Fibroblast of skin of left biceps (primary cell): ENCODE results near the gene DNMT3L.
"Not testable (repeated sequence)": the region's sequence is repeated elsewhere in the genome, so short reads cannot be mapped to it uniquely, and the experiment has no call there.

Experiments
- DNase-seq, 2 experiments: peaks; one replicate each; pipeline ENCODE4 v3.0.0-alpha.2; 2013; ENCODE audit warnings: low read depth in 2 of 2

Gene DNMT3L

DNA sequence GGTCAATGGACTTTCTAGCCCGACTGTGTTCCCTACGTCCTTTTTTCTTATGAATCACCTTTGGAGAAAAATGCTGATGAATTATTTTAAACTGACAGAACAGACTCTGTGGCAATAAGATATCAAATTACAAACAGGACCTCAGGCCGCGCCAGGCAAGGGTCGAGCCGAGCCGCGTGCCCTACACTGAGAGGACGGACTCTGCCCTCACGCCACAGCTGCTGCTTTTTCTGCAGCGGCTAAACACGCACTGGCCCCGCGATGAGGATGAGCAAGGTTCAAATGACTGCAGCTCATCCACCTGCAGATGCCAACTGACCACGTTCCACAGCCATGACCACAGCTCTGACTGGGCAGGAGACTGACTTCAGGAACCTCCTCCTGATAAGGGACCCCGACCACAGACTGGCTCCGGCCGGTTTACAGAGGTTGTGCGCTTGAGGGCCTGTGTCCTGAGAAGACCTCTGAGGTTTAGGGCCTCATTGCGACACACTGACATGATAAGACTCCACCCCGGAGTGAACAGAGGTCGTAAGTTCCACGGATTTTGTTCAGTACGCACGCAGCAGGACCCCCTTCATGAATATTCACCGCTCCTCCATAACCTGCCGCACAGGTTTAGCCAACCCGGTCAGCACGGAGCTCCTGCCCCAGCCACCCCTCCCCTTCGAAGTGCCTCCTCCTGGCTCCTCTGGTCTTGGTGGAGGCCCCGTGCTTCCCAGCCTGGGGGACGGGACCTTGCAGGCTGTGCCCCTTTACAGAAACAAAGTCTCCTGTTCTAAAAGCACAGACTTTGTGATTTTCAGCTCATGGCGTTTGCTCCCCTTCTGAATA lies 12.3 kb downstream of the DNMT3L start:
- DNase-seq = not testable (repeated sequence)

DNA sequence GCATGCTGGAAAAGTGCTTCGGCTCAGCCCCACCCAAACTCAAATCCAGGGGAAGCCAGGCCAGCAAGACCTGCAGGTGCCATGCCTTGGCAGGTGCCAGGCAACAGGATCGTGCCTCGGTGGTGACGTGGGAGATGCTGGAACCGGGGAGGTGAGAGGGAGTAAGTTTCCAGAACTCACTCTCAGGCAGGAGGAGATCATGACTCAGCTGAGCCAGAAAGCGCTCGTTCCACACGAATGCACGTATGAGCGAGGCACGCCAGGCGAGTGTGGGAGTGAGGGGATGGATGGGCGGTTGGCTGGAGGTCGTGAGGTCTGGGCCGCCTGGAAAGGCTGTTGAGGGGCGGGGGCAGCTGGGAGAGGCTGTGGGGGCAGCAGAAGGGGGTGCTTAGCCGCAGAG lies 13.8 kb downstream of the DNMT3L start:
- DNase-seq = not testable (repeated sequence)

DNA sequence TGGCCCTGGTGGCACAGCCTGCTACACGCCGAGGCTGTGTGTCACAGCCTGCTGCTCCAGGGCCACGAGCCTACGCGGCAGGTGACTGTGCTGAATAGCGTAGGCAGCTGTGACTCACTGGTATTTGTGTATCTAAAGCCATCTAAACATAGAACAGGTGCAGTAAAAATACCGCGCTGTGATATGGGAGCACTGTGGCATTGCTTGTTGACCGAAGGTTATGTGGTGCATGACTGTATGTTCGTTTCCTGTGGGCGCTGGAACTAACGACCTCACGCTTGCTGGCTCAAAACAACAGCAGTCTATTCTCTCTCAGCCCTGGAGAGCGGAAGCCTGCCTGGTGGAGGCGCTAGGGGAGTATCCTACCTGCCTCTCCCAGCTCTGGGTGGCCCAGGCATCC lies 17.7 kb downstream of the DNMT3L start:
- DNase-seq = not testable (repeated sequence)

DNA sequence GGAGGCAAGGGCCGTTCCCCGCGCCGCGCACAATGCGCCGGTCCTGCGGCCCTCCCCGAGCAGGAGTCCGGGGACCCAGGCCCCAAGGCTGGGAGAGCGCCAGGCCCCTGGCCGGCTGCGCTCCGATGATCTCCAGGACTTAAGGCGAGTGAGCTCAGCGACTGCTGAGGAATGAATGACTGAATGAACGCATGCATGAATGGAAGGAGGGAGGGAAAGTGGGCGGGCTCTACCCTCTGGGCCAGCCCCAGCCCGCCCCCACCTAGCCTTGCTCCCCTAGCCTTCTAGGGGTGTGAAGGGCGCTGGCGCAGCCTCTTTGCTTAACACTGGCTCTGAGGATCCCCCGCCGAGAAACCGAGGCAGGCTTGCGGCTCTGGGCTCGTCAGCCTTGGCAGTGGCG lies 20.4 kb downstream of the DNMT3L start:
- not testable (repeated sequence) for DNase-seq

DNA sequence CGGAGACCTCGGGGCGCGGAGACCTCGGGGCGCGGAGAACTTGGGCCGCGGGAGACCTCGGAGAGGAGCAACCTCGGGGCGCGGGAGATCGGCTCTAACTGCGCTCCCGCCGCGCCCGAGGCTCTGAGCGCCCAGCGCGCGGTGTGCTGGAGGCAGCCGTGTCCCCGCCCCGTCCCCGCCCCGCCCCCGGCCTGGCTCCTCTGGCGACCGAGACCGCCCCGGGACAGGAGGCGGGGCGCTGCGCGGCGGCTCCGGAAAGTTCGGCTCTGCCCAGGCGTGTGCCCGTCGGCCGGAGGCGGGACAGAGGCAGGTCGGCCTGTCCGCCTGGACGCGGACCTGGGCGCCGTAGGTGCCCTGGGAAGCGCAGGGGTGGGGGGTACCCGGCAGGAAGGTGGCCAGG lies 20.9 kb downstream of the DNMT3L start, which contains the start of gene ICOSLG:
ICOSLG (minus strand) TSS at position 102 of the 400 bp plus-strand sequence. CDS start 126 bp downstream, outside the sequence.
- DNase-seq = not testable (repeated sequence)

DNA sequence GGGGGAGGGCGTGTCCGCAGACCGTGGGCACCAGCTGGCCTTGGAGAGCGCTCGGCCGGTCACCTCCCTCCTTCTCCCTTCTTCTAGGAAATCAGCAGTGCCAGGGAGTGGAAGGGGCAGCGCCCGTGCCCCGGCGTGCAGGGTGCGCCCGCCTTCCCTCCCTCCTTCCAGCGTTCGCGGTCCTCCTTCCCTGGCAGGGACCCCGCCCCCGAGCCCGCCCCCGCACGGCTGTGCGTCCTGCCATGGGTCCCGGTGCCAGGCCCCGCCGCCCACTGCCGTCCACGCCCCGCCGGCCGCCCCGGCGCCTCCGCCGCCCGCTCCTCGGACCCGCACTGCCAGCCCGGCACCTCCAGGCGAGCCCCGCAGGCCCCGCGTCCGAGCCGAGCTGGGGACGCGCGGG lies 21.3 kb downstream of the DNMT3L start:
- not testable (repeated sequence) for DNase-seq

DNA sequence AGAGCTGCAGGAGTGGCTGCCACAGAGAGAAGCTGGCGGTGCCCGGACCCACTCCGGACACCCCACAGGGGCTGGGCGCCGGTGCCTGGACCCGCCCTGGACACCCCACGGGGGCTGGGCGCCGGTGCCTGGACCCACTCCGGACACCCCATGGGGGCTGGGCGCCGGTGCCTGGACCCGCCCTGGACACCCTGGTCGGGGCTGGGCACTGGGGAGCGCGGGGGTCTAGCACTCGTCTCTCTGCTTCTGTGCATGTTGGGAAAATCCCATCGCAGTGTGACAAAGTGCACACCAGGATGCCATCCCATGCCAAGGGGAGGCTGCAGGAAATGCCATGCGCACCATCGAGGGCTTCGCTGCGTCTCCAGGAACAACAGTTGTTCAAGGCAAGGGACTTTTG lies 32.1 kb downstream of the DNMT3L start:
- not testable (repeated sequence) for DNase-seq

DNA sequence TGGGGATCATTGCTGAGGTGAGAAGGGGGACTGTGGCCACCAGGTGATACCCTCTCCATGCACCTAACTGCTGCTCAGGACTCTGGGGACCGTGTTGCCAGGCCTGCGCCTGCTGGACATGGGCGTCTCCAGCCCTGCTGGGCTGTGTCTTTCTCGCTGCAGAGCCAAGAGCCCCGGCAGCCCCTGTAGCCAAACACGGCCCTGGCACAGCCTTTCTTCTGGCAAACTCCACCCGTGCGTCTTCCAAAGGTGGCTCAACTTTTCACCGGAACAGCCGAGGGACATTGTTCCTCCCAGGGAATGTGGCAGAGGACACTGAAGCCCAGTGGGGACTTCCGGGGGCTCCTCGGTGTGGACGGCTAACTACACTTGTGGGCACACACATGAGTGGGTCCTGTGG lies 33.6 kb downstream of the DNMT3L start:
- DNase-seq = not testable (repeated sequence)

DNA sequence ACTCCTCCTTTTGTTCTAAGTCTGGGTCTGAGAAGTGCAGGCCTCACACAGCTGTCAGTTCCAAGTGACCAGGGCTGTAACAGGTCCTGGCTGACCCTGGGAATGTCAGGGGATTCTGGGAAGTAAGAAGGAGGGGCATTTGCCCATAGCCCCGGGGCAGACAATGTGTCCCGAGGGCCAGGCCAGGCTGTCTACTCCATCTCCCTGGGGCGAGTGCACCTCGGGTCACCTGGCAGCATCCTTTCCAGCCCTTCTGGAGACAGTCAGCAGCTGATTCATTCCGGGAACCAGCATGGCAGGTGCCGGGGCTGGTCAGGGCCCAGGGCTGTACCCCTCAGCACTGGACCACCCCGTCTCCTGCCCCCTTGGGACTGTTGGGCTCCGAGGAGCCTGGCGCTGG lies 34.1 kb downstream of the DNMT3L start:
- not testable (repeated sequence) for DNase-seq

DNA sequence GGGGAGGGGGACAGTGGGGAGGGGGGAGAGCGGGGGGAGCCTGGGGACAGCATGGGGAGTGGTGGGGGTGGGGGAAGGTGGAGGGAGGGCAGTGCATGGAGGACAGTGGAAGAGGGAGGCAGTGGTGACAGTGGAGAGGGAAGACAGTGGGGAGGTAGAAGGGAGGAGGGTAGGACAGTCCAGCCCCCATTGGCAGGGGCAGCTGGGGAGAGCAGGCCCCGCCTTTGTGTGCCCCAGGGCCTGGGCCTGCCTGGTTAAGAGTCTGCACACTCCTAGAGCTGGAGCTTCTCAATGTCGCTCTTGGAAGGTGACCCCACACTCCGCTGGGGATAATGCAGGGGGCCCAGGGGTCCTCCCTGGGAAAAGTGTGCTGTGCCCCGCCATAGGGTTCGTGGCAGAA lies 36.1 kb downstream of the DNMT3L start:
- not testable (repeated sequence) for DNase-seq

DNA sequence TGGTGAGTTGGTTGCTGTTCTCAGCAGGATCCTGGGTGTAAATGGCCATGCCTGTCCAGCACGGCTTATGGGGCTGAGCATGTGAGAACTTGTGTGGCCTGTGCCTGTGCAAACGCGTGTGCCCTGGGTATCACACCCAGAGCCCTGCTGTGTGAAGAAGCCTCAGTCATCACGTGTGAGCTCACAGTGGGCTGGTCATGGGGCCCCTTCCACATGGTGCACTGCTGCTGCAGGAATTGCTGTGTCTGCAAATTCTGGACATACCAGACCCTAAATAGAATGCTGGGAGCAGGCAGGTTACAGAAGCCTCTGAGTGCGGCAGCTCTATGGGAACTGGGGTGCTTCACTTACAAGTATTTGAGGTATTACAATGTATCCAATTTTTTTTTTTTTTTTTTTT lies 38.4 kb downstream of the DNMT3L start:
- DNase-seq = not testable (repeated sequence)

DNA sequence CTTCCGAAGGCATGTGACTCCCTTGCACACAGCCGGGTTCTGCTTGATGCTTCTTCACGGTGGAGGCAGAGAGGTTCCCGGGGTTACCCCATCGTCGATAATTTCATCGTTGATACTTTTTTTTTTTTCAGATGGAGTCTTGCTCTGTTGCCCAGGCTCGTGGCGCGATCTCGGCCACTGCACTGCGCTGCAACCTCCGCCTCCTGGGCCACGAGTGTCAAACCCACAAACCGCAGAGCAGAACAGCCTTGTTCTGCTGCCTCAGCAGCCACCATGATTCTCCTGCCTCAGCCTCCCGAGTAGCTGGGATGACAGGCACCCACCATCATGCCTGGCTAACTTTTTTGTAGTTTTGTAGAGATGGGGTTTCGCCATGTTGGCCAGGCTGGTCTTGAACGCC lies 41.0 kb downstream of the DNMT3L start:
- DNase-seq = not testable (repeated sequence)

DNA sequence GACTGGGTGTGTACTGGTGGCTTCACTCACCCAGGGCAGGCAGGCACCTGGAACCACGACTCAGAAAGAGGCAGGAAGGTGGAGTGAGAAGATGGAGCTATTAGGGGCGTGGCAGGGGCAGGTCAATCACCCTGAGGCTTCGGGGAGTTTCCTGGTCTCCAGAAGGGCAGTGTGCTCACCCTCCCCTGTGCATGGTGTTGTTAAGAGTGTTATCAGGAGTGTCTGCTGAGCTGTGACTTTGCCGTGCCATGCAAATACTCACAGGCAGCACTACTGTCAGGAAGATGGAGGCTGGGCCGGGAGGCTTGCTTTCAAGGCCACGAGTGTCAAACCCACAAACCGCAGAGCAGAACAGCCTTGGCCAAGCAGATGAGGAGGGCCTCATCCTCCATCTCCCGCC lies 43.2 kb downstream of the DNMT3L start:
- not testable (repeated sequence) for DNase-seq

DNA sequence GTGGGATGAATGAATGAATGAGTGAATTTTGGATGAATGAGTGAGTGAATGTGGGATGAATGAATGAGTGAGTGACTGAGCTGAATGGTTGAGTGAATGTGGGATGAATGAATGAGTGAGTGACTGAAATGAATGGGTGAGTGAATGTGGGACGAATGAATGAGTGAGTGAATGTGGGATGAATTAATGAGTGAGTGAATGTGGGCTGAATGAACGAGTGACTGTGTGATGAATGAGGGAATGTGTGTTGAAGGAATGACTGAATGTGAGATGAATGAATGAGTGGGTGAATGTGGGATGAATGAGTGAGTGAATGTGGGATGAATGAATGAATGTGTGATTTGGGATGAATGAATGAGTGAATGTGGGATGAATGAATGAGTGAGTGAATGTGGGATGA lies 49.7 kb downstream of the DNMT3L start:
- not testable (repeated sequence) for DNase-seq

DNA sequence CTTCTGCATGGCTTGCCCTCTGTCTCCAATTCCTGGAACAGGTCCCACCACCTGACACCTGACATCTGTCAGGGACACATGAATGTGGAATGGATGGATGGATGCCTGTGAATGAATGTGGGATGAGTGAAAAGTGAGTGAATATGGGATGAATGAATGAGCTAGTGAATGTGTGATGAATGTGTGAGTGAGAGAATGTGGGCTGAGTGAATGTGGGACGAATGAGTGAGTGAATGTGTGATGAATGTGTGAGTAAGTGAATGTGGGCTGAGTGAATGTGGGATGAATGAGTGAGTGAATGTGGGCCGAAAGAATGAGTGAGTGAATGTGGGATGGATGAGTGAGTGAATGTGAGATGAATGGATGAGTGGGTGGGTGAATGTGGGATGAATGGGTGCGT lies 50.1 kb downstream of the DNMT3L start:
- DNase-seq = not testable (repeated sequence)

DNA sequence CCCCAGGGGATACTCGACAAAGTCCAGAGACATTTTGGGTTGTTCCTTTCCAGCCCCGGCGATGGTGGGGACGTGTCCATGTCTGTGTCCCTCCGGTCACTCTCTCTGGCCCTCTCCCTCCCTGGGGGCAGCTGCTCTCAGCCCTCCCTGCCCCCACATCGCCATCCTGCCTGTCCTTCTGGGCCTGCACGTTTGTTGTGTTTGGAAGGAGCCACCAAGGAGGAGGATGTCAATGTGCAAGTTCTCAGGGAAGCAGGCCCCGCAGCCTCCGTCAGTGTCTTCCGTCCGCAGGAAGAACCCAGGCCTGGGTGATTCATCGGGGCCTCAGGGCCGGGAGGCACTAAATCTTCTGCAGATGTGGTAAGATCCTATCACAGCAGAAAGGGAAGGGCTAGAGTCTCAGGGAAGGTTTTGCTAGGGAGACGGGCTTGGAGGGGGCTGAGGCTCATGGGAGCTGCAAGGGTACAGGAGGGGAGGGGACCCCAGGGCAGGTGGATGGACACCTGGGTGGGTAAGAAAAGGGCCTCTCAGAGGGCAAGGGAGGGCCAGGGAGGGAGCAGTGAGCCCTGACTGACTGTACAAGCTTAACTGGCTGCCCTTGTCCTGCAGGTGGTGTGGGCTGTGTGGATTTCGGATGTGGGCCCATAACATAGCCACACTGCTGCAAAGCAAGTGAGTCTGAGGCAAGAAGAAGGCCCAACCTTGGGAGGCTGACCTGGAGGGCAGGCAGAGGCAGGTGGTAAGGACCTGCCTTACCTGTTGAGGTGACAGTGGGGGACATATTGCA lies 53.6 kb downstream of the DNMT3L start:
- DNase-seq = not testable (repeated sequence)

DNA sequence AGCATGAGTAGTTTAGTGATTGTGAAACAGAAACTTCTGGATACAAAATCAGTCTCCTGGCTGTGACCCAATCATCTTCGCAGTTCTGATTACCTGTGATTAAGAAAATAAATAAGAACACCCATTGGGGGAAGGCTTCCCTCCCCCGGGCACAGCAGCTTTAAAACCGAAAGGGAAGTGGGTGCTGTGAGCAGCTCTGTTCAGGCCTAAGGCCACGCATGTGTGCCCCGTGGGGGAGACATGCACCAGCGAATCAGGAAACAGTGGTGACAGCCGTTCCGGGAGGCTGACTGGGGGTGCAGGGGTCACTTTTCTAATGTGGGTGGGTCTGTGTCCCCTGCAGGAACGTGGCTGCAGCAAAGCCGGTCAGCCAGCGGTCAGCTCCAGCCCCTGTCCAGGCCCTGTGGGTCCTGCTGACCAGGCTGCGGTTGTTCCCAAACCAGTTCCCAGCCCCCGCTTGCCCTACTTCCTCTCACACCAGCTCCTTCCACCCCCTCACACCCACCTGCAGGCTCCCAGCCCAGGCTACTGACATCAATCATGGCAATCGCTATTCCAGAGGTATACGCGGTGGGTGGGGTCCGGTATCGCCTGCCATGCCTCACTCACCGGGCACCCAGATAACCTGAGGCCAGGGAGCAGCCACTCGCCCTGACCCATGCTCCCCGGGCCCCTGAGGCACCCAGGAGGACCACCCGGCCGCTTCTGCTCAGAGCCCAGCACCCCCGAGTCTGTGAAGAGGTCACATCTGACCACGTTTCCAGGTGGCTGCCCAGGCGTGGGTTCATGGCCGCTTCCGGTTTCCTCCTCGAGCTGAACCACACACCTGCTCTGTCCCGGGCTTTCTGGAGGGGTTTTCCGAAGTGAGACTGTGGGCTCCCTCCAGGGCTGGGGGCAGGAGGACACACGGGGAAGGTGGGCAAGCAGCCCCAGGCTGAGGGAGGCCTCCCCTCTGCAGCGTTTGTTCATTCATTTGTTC lies 54.7 kb downstream of the DNMT3L start:
- DNase-seq = not testable (repeated sequence)

DNA sequence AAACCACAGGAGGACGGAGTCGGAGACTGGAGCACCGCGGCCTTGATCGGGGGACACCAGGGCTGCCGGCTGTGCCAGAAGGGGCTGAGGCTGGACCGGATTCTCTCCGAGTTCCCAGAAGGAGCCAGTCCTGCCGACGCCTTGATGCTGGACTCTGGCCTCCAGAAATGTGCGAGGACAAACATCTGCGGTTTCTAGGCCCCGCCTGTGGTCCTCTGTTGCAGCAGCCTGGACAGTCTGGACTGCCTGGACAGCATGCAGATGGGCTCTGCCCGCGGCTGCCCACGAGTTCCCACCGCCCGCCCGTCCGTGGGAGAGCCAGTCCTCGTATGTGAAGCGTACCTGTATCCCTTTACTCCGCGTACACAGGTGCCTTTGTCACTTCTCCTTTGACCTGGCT lies 55.5 kb downstream of the DNMT3L start:
- DNase-seq = not testable (repeated sequence)

DNA sequence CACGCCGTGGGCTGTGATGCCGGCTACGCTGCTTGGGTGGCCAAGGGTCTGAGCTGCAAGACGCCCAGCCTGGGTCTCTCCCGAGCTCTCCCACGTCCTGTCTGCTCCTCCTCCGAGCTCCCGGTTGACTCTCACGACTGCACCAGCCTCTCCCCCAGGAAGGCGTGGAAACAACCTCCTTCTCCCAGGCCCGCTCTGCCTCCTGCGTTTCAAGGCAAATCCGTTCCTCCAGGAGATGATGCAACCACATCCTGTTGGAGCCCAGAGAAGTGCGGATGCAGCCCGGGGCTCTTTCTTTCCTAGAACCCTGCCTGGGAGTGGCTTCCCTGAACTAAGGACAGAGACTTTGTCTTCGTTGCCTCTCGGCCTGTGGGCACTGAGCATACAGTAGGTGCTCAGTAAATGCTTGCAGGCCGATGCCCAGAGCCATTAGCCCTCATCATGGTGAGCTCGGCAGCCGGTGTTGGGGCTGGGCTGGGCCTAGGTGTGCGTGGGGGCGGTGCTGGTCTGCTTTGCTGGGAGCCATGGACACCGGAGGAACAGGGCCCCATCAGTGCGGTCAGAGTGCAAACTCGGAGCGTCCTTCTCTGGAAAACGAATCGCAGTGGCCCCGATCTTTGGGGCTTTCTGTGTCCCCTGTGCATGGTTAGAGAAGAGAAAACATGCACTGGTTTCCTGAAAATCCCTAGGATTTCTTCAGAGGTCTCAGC lies 59.0 kb downstream of the DNMT3L start:
- DNase-seq = not testable (repeated sequence)

DNA sequence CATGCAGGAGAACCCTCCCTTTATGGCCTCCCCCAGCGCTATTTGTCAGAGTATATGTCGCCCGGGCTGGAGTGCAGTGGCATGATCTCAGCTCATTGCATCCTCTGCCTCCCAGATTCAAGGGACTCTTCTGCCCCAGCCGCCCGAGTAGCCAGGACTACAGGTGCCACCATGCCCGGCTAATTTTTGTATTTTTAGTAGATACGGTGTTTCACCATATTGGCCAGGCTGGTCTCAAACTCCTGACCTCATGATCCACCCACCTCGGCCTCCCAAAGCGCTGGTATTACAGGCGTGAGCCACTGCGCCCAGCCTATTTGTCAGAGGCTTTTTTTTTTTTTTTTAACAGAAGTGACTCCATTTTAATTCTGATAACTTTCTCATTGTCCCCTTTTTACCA lies 61.7 kb downstream of the DNMT3L start:
- DNase-seq = not testable (repeated sequence)

DNA sequence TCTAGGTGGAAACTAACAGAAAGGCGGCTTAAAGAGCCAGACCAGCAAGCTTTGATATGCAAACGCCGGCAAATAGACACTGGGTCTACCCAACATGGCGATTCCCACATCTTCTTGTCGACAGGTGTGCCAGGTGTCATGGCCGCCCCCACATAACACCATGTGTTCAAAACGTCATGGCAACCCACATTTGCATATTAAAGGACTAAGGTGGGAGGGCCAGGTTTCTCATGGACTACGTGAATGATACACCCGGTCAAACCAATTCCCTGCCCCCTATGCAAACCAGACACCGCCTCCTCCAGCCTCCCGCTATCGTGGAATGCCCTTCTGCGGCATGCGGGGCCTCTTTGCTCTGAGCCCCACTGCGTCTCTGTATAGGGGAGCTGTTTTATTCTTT lies 62.2 kb downstream of the DNMT3L start:
- DNase-seq = no peak
